GM19351 (cell line): ENCODE results near the gene SSTR5.

Source experiments
- ATAC-seq: cut with Tn5 transposase; IDR thresholded peaks from one replicate; pipeline ENCODE4 v1.9.1; 2021; ENCODE audit warnings: mild to moderate bottlenecking, moderate library complexity; ENCODE audit not compliant: unreplicated experiment

SSTR5 gene

DNA sequence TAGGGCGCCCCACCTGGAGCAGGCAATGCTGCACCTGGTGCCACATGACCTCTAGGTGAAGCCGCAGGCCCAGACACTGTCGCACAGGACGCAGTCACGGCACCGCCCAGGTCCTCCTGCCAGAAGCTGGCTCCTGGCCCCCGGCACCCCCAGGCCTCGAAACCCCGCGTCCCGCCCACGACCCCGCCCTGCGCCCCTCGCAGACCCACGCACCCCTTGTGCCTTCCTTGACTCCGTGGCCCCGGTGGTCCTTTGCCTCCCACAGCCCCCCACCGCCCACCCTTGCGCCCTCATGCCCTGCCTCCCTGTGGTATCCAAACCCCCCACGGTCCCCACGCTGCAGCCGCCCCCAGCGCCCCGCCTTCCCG is 29.8 kb downstream of the SSTR5 start:
- ATAC-seq: no peak

DNA sequence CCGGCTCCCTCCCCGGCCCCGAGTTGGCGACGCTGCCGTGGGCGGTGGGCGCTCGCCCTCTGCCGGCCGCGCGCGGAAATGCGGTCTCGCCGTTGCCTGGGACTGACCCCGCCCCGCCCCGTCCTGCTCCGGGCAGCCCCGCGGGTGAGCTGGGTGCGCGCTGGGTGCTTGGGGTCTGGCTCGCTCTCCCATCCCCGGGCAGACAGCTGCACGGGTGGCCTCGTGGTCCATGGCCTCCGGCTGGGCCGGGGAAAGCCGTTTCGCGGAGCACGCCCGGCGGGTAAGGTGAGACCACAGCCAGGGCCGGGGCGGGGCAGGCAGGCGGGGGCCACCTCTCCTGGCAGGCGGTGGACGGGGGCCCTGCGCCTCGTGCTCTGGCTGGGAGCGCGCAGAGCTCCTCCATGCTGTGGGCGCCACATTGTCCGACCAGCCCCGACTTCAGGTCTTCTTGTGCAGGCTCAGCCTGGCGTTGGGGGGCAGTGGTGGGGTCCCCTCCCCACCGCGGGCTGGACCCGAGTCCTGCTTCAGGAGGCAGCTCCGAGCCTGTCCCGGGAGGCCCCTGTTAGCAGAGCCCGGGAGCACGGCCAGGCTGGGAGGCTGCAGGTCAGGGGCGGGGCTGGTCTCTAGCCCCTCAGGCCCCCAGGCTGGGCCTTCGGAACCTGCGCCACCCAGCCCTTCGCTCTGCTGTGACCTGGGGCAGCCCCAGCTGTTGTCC is 30.5 kb downstream of the SSTR5 start:
- no peak for ATAC-seq

- ATAC-seq: no peak
These were observed 31.1 kb downstream of the SSTR5 start for GRCh38 chr16:1103636-1103980.

DNA sequence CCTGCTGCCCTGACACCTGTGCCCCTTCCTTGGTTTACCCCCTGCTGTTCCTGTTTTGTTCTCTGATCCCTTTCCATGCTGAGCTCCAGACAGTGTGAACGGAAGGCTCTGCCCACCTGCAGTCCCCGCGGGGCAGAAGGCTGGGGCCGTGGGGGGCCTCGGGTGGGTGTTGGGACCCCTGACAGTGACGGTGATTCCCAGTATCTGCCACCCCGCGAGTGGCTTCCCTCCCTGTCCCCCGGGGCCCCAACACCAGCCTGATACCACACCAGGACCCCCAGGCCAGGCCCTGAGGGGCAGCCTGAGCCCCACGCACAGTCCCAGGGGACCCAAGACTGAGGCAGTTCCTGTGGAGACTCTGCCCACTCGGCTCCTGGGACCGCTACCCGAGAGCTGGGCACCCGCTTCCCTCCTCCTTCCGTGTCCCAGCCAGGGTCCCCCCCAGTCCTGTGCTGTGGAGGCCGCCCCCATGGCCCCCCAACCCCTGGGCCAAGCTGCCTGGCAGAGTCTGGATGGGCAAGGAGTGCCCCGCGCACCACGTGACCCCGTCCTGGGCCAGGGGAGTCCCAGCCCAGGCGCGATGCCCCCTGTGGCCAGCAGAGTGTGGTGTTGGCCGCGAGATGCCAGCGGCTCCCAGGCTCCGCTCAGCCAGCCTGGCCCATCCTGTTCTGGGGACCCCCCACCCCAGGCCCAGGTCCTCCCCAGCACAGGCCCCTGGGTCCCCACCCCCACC is 33.5 kb downstream of the SSTR5 start:
- no peak for ATAC-seq

DNA sequence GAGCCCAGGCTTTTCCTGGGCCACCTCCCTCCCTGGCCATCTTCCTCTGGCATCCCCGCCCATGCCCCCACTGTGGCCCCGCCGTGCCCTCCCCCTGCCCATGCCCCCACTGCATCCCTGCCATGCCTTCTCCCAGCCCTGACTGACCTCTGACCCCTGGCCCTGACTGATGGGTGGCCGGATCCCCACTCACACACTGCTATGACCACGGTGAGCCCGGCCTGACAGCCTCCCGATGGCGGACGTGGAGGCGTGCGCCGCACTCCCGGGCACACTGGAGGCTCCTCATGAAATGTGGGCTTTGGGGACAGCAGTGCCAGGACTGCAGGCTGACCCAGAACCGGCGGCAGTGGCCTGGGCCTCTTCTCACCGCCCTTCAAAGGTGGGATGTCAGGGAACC is 34.1 kb downstream of the SSTR5 start:
- ATAC-seq: no peak

GRCh38 chr16:1107141-1107540 is 34.6 kb downstream of the SSTR5 start:
- ATAC-seq: no peak

- no peak for ATAC-seq
These were observed 35.2 kb downstream of the SSTR5 start for GRCh38 chr16:1107731-1108130.

DNA sequence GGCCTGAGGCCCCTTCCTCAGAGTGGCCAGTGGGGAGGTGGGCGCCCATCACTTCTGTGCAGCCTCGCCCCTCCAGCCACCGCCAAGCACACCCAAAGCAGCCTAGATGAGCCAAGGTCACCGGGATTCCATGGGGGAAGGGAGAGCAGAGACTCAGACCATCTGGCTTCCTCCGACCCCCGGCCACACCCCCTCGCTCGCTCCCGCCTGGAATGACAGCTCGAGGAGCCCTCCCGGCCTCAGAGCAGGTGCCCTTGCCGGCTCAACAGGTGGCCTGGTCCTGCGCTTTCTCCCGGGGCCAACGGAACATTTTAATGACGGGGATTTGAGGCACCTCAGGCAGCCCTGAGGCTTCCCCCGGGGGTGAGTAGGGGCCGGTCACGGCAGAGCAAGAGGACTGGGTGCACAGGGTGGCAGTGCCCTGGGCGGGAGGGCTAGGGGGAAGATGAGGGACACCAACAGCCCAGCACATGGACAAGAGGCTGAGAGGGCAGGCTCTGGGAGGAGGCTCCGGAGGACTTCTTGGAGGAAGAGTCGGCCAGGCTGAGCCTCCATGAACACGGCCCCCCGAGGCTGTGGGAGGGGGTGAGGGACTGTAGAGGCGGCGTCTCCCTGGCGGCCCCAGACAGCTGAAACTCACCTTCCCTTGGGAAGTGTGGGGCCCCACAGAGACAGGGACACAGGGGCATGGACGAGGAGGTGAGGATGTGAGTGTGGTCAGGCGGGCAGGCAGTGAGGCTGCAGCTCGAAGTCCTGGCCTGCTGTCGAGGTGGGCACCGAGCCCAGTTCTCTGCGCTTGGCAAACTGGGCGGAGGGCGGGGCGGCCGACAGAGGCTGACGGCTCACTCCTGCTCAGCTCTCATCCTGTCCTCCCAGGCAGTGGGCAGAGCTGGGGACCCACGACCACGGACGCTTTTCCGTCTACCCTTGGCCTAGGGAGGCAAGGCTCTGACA is 36.0 kb downstream of the SSTR5 start:
- no peak for ATAC-seq

DNA sequence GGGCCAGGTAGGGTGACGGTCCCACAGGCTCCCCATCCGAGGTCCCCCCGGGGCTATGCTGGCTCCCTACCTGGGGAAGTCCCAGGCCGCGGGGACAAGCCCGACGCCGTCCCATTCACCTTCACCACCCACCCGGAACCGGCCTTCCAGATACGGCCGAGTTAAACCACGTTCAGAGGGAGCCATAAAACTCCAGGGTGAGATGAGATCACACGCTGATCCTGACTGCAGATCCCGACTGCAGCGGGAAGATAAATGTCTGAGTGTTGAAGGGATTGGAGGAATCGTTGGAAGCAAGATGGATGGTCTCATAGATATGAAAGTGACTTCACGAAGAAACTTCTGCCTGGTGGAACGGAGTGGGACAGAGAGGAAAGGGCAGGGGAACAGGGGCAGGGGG is 37.1 kb downstream of the SSTR5 start:
- no peak for ATAC-seq

- ATAC-seq: no peak
These were observed 40.1 kb downstream of the SSTR5 start for GRCh38 chr16:1112506-1113184.

DNA sequence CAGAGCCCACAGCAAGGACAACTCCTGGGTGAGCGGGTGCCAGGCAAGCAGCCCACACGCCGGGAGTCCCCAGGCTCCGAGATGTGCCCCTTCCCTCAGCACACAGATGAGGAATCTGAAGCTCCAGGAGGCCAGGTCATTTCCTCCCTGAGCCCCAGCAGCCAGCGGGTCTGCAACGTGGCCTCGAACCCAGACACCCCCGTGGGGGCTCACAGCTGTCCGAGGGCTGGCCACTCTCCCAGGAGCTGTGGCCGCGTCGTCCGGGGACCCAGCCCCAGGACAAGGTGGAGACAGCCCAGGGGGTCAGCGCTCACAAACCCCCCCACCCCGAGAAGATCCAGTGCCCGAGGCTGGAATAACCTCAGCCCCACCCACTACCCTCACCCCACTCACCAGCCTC is 40.9 kb downstream of the SSTR5 start:
- no peak for ATAC-seq

DNA sequence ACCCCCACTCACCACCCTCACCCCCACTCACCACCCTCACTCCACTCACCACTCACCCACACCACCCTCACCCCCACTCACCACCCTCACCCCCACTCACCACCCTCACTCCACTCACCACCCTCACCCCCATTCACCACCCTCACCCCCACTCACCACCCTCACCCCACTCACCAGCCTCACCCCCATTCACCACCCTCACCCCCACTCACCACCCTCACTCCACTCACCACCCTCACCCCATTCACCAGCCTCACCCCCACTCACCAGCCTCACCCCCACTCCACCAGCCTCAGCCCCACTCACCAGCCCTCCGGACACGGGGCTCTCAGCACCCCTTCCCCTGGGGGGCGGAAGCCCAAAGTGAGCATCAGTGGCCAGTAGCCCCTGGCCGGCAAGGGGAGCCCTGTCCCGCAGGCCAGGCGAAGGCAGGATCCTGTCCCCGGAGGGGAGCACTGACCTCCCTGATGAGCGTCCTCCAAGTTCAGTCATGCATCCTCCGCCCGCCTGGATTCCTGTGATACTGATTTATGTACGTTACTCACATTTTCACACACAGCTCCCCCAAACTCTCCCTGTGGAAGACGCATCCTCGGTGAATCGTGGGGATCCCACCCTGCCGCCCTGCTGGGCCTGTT is 41.5 kb downstream of the SSTR5 start:
- ATAC-seq: no peak

DNA sequence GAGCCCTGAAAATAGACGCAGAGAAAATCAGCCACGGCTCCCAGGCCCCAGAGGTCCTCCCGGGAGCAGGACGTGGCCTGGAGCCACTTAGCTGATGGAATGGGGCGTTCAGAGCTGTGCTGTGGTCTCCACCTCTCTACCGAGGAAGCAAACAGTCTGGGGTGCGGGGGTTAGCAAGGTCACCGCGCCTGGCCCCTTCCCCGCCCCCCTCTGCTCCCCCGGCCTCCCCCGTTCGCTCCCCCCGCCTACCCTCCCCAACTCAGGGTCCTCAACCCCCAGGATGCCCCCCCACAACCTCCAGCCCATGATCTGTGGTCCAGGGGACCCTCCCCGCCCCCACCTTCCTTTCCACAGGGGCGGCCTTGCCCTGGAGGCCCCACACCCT is 44.1 kb downstream of the SSTR5 start:
- no peak for ATAC-seq

- no peak for ATAC-seq
These were observed 44.8 kb downstream of the SSTR5 start for GRCh38 chr16:1117176-1117900.

GRCh38 chr16:1117926-1118325 is 45.4 kb downstream of the SSTR5 start:
- no peak for ATAC-seq

- ATAC-seq: no peak
These were observed 46.6 kb downstream of the SSTR5 start for GRCh38 chr16:1119129-1119528.

- ATAC-seq: no peak
These were observed 47.4 kb downstream of the SSTR5 start for GRCh38 chr16:1119766-1120576.

GRCh38 chr16:1120577-1120941 is 48.0 kb downstream of the SSTR5 start:
- ATAC-seq: no peak

DNA sequence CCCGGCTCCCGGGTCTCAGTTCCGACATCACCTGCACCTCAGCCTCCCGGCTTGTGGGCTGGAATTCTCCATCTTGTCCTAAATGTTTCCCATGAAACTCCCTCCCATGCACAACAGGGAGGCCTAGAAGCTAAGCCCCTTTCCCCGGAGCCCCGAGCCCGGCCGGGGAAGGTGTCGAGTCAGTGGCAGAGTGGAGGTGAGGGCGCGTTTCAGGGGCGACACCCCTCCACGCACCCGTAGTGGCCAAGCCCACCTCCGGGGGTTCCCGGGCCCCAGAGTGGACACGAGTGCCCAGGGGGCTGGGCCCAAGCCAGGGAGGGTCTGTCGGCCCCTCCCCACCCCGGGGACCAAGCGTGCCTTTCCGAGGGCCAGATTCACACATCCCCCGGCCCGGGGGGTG is 48.5 kb downstream of the SSTR5 start:
- no peak for ATAC-seq
